HG03354 (cell line): ENCODE results near the gene KIAA0825.
"Not testable (repeated sequence)": the region's sequence is repeated elsewhere in the genome, so short reads cannot be mapped to it uniquely, and the experiment has no call there.

Experiments
- ATAC-seq: cut with Tn5 transposase; IDR thresholded peaks from one replicate; pipeline ENCODE4 v1.9.1; 2021; ENCODE audit warnings: mild to moderate bottlenecking; ENCODE audit not compliant: unreplicated experiment, poor library complexity, severe bottlenecking

Gene KIAA0825

GRCh38 chr5:94157704-94158539, 460.5 kb downstream of the KIAA0825 start:
- ATAC-seq = no peak

DNA sequence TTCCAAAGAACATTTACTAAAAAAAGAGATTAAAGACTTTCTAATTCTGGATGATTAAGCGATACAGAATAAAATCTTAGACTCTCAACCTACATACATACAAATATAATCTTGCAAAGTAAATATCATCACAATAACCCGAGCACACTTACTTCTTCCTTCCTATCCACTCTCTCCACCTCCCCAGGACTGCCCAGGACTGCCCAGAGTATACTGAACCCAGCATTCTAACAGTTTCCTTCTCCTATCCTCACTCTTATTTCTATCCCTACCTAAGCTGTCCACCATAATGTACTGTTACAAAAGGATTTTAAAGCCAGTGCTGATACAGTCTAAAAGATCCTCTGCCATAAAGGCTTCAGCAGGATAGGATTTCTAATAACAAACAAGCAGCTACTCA, 463.7 kb downstream of the KIAA0825 start:
- ATAC-seq = no peak

DNA sequence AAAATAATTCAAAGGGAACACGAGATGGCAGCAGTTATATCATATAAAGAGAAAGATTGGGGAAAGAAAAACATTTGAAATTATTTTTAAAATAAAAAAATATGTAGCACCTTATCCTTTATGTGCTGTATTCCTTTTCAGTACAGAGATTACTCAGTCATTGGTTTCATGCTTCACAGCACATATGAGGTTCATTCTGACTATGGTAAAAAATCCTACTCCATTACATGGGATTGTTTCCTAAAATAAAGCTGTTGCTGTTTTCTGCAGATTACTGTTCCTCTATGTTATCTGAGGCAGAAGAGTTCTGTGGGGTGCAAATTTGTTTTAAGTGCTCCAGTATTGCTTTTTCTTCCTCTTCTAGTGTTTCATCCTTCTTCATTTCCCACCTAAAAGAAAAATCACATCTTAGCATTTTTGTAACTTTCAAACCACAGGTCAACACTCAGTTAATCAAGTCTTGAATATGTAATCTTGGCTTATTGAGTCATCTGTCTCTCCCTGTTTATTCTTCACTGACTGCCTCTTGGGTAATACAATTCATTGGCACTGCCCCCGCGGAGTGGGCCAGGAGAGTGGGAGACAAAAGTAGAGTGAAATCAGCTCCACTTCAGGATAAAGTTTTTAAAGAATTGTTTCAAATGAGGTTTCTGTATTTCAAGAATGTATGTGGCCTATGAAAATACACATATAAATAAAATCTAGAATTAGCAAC, 464.5 kb downstream of the KIAA0825 start:
- ATAC-seq = no peak

GRCh38 chr5:94143621-94144020, 474.8 kb downstream of the KIAA0825 start:
- ATAC-seq = not testable (repeated sequence)

- no peak for ATAC-seq
Measured at GRCh38 chr5:94140300-94140699, 478.1 kb downstream of the KIAA0825 start.

- ATAC-seq = no peak
Measured at GRCh38 chr5:94130077-94130476, 488.3 kb downstream of the KIAA0825 start.

- ATAC-seq = no peak
Measured at GRCh38 chr5:94125107-94125506, 493.3 kb downstream of the KIAA0825 start.

DNA sequence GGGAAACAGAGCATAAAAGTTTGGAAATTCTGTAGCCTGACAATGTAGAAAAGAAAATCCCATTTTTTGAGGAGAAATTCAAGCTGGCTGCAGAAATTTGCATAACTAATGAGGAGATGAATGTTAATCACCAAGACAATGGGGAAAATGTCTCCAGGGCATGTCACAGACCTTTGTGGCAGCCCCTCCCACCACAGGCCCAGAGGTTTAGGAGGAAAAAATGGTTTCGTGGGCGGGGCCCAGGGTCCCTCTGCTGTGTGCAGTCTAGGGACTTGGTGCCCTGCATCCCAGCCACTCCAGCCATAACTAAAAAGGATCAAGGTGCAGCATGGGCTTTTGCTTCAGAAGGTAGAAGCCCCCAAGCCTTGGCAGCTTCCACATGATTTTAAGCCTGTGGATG, 502.1 kb downstream of the KIAA0825 start:
- ATAC-seq = not testable (repeated sequence)

- no peak for ATAC-seq
Measured at GRCh38 chr5:94113087-94113486, 505.3 kb downstream of the KIAA0825 start.

GRCh38 chr5:94111209-94112004, 507.0 kb downstream of the KIAA0825 start:
- peak; percentile 100 for ATAC-seq

GRCh38 chr5:94103514-94104245, 514.7 kb downstream of the KIAA0825 start:
- ATAC-seq = no peak
